ENCODE data around the gene VMAC.

The VMAC gene

GRCh38 chr19:5934069-5934401 is 29.4 kb downstream of the VMAC start:
- no peak for TF ChIP-seq FOXP2 (optimal IDR thresholded peaks at IDR 0.05; ENCODE audit: control extremely low read depth, extremely low read length, insufficient read depth)
- no peak for TF ChIP-seq POLR2AphosphoS5 (IDR thresholded peaks at IDR 0.05; ENCODE audit: borderline replicate concordance, low read depth, low read length)
- TF ChIP-seq EZH2 (IDR thresholded peaks at IDR 0.05), result no peak
- no peaks in the 10 kb centered on the region for H3K9me3 ChIP-seq (ENCODE audit: low read depth, low read length)

GRCh38 chr19:5934774-5935472 is 30.3 kb downstream of the VMAC start:
- H3K9me3 ChIP-seq (ENCODE audit: low read depth, low read length), result no peaks in the 10 kb centered on the region
- H3K27ac ChIP-seq, result peak overlapping the region; percentile 48; the same call in 1 of the 2 replicates
- H3K9ac ChIP-seq (ENCODE audit: insufficient read length), result no peak overlapping the region
- peaks cover 41% of the 10 kb centered on the region for H3K36me3 ChIP-seq (ENCODE audit: insufficient read depth, low read length)
- peak overlapping the region; percentile 24 for H3K4me3 ChIP-seq
- TF ChIP-seq POLR2AphosphoS5 (IDR thresholded peaks at IDR 0.05; ENCODE audit: borderline replicate concordance, low read depth, low read length) (no peak), EZH2 (IDR thresholded peaks at IDR 0.05) (no peak), FOXP2 (optimal IDR thresholded peaks at IDR 0.05; ENCODE audit: control extremely low read depth, extremely low read length, insufficient read depth) (no peak)
- no peak for DNase-seq (ENCODE audit: low read depth, low spot score)

More at GRCh38 chr19:5934069-5934401, 29.4 kb downstream of the VMAC start:
- Histone ChIP-seq H3K36me3 (ENCODE audit: insufficient read depth, low read length) (peaks cover 46% of the 10 kb centered on the region), H3K9ac (ENCODE audit: insufficient read length) (no peak overlapping the region), H3K4me3 (no peak overlapping the region), H3K27ac (no peak overlapping the region)
- DNase-seq (ENCODE audit: low read depth, low spot score), result no peak

GRCh38 chr19:5935473-5936291 is 31.0 kb downstream of the VMAC start:
- TF ChIP-seq EZH2 (IDR thresholded peaks at IDR 0.05) (no peak), POLR2AphosphoS5 (IDR thresholded peaks at IDR 0.05; ENCODE audit: borderline replicate concordance, low read depth, low read length) (no peak), FOXP2 (optimal IDR thresholded peaks at IDR 0.05; ENCODE audit: control extremely low read depth, extremely low read length, insufficient read depth) (no peak)
- Histone ChIP-seq H3K4me3 (peak overlapping the region; percentile 24), H3K27ac (peak overlapping the region; percentile 48; the same call in 1 of the 2 replicates), H3K9me3 (ENCODE audit: low read depth, low read length) (no peaks in the 10 kb centered on the region), H3K36me3 (ENCODE audit: insufficient read depth, low read length) (peaks cover 41% of the 10 kb centered on the region), H3K9ac (ENCODE audit: insufficient read length) (no peak overlapping the region)
- DNase-seq (ENCODE audit: low read depth, low spot score), result no peak

- no peak overlapping the region for H3K4me3 ChIP-seq
- H3K9ac ChIP-seq (ENCODE audit: insufficient read length), result no peak overlapping the region
- no peak for DNase-seq (ENCODE audit: low read depth, low spot score)
- no peaks in the 10 kb centered on the region for H3K9me3 ChIP-seq (ENCODE audit: low read depth, low read length)
- H3K27ac ChIP-seq, result no peak overlapping the region
- H3K36me3 ChIP-seq (ENCODE audit: insufficient read depth, low read length), result peaks cover 41% of the 10 kb centered on the region
- no peak for TF ChIP-seq POLR2AphosphoS5 (IDR thresholded peaks at IDR 0.05; ENCODE audit: borderline replicate concordance, low read depth, low read length)
- TF ChIP-seq EZH2 (IDR thresholded peaks at IDR 0.05), result no peak
- no peak for TF ChIP-seq FOXP2 (optimal IDR thresholded peaks at IDR 0.05; ENCODE audit: control extremely low read depth, extremely low read length, insufficient read depth)
Observed at GRCh38 chr19:5936292-5936592, 31.6 kb downstream of the VMAC start.

GRCh38 chr19:5937550-5937949 is 32.9 kb downstream of the VMAC start:
- no peak overlapping the region for H3K27ac ChIP-seq
- no peaks in the 10 kb centered on the region for H3K9me3 ChIP-seq (ENCODE audit: low read depth, low read length)
- H3K36me3 ChIP-seq (ENCODE audit: insufficient read depth, low read length), result peaks cover 42% of the 10 kb centered on the region
- H3K9ac ChIP-seq (ENCODE audit: insufficient read length), result no peak overlapping the region
- H3K4me3 ChIP-seq, result no peak overlapping the region
- no peak for DNase-seq (ENCODE audit: low read depth, low spot score)
- TF ChIP-seq POLR2AphosphoS5 (IDR thresholded peaks at IDR 0.05; ENCODE audit: borderline replicate concordance, low read depth, low read length) (no peak), FOXP2 (optimal IDR thresholded peaks at IDR 0.05; ENCODE audit: control extremely low read depth, extremely low read length, insufficient read depth) (no peak), EZH2 (IDR thresholded peaks at IDR 0.05) (no peak)

GRCh38 chr19:5940260-5941208 is 35.9 kb downstream of the VMAC start:
- peaks cover 39% of the 10 kb centered on the region for H3K36me3 ChIP-seq (ENCODE audit: insufficient read depth, low read length)
- H3K4me3 ChIP-seq, result no peak overlapping the region

GRCh38 chr19:5941673-5942072 is 37.0 kb downstream of the VMAC start:
- TF ChIP-seq FOXP2 (optimal IDR thresholded peaks at IDR 0.05; ENCODE audit: control extremely low read depth, extremely low read length, insufficient read depth), result no peak
- TF ChIP-seq POLR2AphosphoS5 (IDR thresholded peaks at IDR 0.05; ENCODE audit: borderline replicate concordance, low read depth, low read length), result no peak
- TF ChIP-seq EZH2 (IDR thresholded peaks at IDR 0.05), result no peak
- H3K36me3 ChIP-seq (ENCODE audit: insufficient read depth, low read length), result peaks cover 45% of the 10 kb centered on the region
- DNase-seq (ENCODE audit: low read depth, low spot score), result no peak

More at GRCh38 chr19:5940260-5941208, 35.9 kb downstream of the VMAC start:
- Histone ChIP-seq H3K9ac (ENCODE audit: insufficient read length) (no peak overlapping the region), H3K9me3 (ENCODE audit: low read depth, low read length) (no peaks in the 10 kb centered on the region), H3K27ac (no peak overlapping the region)
- no peak for TF ChIP-seq EZH2 (IDR thresholded peaks at IDR 0.05)
- TF ChIP-seq POLR2AphosphoS5 (IDR thresholded peaks at IDR 0.05; ENCODE audit: borderline replicate concordance, low read depth, low read length), result no peak
- no peak for TF ChIP-seq FOXP2 (optimal IDR thresholded peaks at IDR 0.05; ENCODE audit: control extremely low read depth, extremely low read length, insufficient read depth)
- no peak for DNase-seq (ENCODE audit: low read depth, low spot score)

GRCh38 chr19:5943045-5943444 is 38.4 kb downstream of the VMAC start:
- DNase-seq (ENCODE audit: low read depth, low spot score), result no peak
- no peak overlapping the region for H3K27ac ChIP-seq
- no peak for TF ChIP-seq EZH2 (IDR thresholded peaks at IDR 0.05)
- no peak for TF ChIP-seq FOXP2 (optimal IDR thresholded peaks at IDR 0.05; ENCODE audit: control extremely low read depth, extremely low read length, insufficient read depth)
- no peak for TF ChIP-seq POLR2AphosphoS5 (IDR thresholded peaks at IDR 0.05; ENCODE audit: borderline replicate concordance, low read depth, low read length)
- H3K4me3 ChIP-seq, result no peak overlapping the region
- no peak overlapping the region for H3K9ac ChIP-seq (ENCODE audit: insufficient read length)
- no peaks in the 10 kb centered on the region for H3K9me3 ChIP-seq (ENCODE audit: low read depth, low read length)
- H3K36me3 ChIP-seq (ENCODE audit: insufficient read depth, low read length), result peaks cover 35% of the 10 kb centered on the region

More at GRCh38 chr19:5941673-5942072, 37.0 kb downstream of the VMAC start:
- H3K9me3 ChIP-seq (ENCODE audit: low read depth, low read length), result no peaks in the 10 kb centered on the region
- H3K4me3 ChIP-seq, result no peak overlapping the region
- H3K9ac ChIP-seq (ENCODE audit: insufficient read length), result no peak overlapping the region
- H3K27ac ChIP-seq, result no peak overlapping the region
